Right lobe of liver (tissue), 4 donors: Measurements from ENCODE around the gene BAHCC1.

ENCODE experiments used
- POLR2A ChIP-seq: fragments of 450-650 bp; IDR thresholded peaks from one replicate; pipeline ENCODE4 v1.6.1; 2017; ENCODE audit warnings: antibody characterized with exemption, mild to moderate bottlenecking
- TF ChIP-seq, protein P1 (sequence below), 4 donors: fragments of 200-600 bp in 3 of 4; fragments of 450-650 bp in 1 of 4; IDR thresholded peaks; one replicate each; pipeline versions ENCODE4 v1.5.1 to v1.8.0; 2016 to 2022; ENCODE audit warnings: antibody characterized with exemption in 4 of 4, mild to moderate bottlenecking in 2 of 4
- donor health status: DM: no; HTN: no; CAD: no.
- donor health status: DM: no; HTN: no; CAD: no.
- donor health status: DM: no; HTN: yes; CAD: no.

DNA sequence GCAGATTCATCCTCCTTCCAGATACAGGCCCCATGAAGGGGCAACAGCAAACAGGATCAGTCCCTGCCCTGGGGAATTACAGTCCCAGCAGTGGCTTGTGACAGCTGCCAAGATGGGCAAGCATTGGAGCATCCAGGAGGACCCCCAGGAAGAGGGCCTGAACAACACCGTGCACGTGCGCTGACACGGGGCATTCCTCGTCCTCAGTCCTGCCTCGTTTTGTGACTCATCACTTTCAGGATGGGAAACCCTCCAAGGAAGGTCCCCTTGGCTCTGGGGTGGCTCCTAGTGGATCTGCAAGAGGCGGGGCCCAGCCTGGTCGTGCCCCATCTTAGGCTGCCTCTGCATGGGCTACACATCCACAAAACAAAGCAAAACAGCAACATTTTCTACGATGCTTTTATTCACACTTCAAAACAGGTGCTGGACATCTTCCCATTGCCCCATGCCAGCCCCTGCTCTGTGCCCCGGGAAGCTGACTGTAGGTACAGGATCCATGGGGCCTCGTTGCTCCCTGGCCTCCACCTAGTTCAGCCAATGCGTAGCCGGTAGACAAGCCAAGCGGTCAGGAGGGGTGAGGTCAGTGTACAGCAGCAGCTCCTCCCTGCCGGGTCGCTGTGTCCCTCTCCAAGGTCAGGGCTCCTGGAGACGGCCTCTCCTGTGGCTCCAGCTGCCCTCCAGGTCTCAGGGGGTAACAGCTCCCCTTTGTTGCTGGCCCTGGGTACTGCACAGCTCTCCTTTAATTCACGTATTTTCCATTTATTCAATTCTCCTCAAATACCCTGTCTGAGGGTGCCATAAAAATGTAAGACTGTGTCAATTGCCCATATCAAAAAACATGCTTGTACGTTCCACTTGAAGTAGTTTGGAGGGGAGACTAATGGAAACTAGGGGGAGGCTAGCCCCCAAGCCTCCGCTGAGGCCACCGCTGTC lies 85.1 kb downstream of the BAHCC1 start:
- TF ChIP-seq, protein P1, sequence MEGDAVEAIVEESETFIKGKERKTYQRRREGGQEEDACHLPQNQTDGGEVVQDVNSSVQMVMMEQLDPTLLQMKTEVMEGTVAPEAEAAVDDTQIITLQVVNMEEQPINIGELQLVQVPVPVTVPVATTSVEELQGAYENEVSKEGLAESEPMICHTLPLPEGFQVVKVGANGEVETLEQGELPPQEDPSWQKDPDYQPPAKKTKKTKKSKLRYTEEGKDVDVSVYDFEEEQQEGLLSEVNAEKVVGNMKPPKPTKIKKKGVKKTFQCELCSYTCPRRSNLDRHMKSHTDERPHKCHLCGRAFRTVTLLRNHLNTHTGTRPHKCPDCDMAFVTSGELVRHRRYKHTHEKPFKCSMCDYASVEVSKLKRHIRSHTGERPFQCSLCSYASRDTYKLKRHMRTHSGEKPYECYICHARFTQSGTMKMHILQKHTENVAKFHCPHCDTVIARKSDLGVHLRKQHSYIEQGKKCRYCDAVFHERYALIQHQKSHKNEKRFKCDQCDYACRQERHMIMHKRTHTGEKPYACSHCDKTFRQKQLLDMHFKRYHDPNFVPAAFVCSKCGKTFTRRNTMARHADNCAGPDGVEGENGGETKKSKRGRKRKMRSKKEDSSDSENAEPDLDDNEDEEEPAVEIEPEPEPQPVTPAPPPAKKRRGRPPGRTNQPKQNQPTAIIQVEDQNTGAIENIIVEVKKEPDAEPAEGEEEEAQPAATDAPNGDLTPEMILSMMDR (IDR thresholded peaks at IDR 0.05), result no peak
- TF ChIP-seq POLR2A, result no peak
